Measurements from ENCODE around the gene COL1A1. TPM values are rescaled to one million over a fixed set of nuclear protein-coding genes. Genes with fewer than 3 reads are reported as not detected.

The COL1A1 gene
- total RNA-seq, 1 experiment from 2014 or later, result 104 TPM

GRCh38 chr17:50188921-50189549 lies 12.4 kb downstream of the COL1A1 start:
- Histone ChIP-seq H3K23ac (ENCODE audit: insufficient read length, low read depth, low read length) (no peak overlapping the region), H2BK12ac (ENCODE audit: insufficient read length, low read depth, low read length) (no peak overlapping the region), H2BK15ac (ENCODE audit: low read depth, low read length) (no peak overlapping the region), H3K4me2 (ENCODE audit: insufficient read depth, insufficient read length, low read length) (no peak overlapping the region), H3K18ac (ENCODE audit: insufficient read length, low read depth, low read length) (no peak overlapping the region), H3K4me1 (ENCODE audit: insufficient read depth, low read length) (no peaks in the 10 kb centered on the region), H3K14ac (ENCODE audit: insufficient read depth, low read length) (no peak overlapping the region), H2AK5ac (ENCODE audit: insufficient read length, low read length) (no peak overlapping the region), H2BK20ac (ENCODE audit: low read depth, low read length, poor library complexity, severe bottlenecking) (no peak overlapping the region), H3K9ac (ENCODE audit: extremely low read depth, insufficient read length, low read length) (no peak overlapping the region), H3T11ph (ENCODE audit: low read length) (no peak overlapping the region), H4K8ac (replicated peaks; ENCODE audit: insufficient read length, low read depth, low read length) (no peak overlapping the region), H4K20me1 (ENCODE audit: control insufficient read depth, insufficient read depth, insufficient read length) (no peaks in the 10 kb centered on the region), H3K4ac (ENCODE audit: low read depth, low read length) (no peak overlapping the region), H2BK120ac (ENCODE audit: low read depth, low read length, poor library complexity, severe bottlenecking) (no peak overlapping the region), H2AFZ (ENCODE audit: low read length) (no peak overlapping the region), H3K79me1 (ENCODE audit: insufficient read depth, low read depth, low read length, poor library complexity, severe bottlenecking) (no peaks in the 10 kb centered on the region), H4K91ac (ENCODE audit: insufficient read length, low read depth, low read length) (no peak overlapping the region), H3K27me3 (ENCODE audit: insufficient read depth, low read length) (no peaks in the 10 kb centered on the region), H3K23me2 (ENCODE audit: insufficient read length, low read depth, low read length, poor library complexity, severe bottlenecking) (no peaks in the 10 kb centered on the region), H3K56ac (ENCODE audit: insufficient read length, low read depth, low read length) (no peak overlapping the region), H3K27ac (ENCODE audit: insufficient read length, low read depth, low read length) (no peak overlapping the region), H2BK5ac (ENCODE audit: insufficient read length, low read length) (no peak overlapping the region), H3K79me2 (ENCODE audit: insufficient read depth, low read length) (no peaks in the 10 kb centered on the region), H4K5ac (ENCODE audit: insufficient read length, low read depth, low read length) (no peak overlapping the region), H3K9me3 (ENCODE audit: control insufficient read depth, low read depth, low read length) (no peaks in the 10 kb centered on the region)
- Mint-ChIP-seq H3K36me3 (ENCODE audit: insufficient read depth in 1 of 3, low read depth in 3 of 3) (peaks cover 5 to 79% (median 75%) of the 10 kb centered on the region in 3 experiments; a peak in 6 of 7 replicates), H3K4me3 (no peak overlapping the region; a peak in 1 of 5 replicates), H3K27ac (peak overlapping the region in 1 of 3 experiments; percentile 10; a peak in 1 of 7 replicates), H3K27me3 (ENCODE audit: low read depth) (no peaks in the 10 kb centered on the region), H3K9me3 (no peaks in the 10 kb centered on the region), H3K4me1 (peaks cover 10 to 13% of the 10 kb centered on the region in 2 experiments)
- WGBS (ENCODE audit: extremely low coverage, insufficient read length, low lambda C conversion rate), result no CpG with 5 or more reads among the region's 11 CpGs
- TF ChIP-seq, protein P1, sequence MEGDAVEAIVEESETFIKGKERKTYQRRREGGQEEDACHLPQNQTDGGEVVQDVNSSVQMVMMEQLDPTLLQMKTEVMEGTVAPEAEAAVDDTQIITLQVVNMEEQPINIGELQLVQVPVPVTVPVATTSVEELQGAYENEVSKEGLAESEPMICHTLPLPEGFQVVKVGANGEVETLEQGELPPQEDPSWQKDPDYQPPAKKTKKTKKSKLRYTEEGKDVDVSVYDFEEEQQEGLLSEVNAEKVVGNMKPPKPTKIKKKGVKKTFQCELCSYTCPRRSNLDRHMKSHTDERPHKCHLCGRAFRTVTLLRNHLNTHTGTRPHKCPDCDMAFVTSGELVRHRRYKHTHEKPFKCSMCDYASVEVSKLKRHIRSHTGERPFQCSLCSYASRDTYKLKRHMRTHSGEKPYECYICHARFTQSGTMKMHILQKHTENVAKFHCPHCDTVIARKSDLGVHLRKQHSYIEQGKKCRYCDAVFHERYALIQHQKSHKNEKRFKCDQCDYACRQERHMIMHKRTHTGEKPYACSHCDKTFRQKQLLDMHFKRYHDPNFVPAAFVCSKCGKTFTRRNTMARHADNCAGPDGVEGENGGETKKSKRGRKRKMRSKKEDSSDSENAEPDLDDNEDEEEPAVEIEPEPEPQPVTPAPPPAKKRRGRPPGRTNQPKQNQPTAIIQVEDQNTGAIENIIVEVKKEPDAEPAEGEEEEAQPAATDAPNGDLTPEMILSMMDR (conservative IDR thresholded peaks at IDR 0.05), result no peak
- no peak for DNase-seq

Measured in H9 (cell line).